Measurements from ENCODE around the gene GANC. TPM values are rescaled to one million over a fixed set of nuclear protein-coding genes. Genes with fewer than 3 reads are reported as not detected.
"Not testable (repeated sequence)": the region's sequence is repeated elsewhere in the genome, so short reads cannot be mapped to it uniquely, and the experiment has no call there.

GANC gene
- total and polyA plus RNA-seq, 2 donors (not counting 1 experiment from before 2014, with no cell fraction given): 15.1 to 24.6 TPM

DNA sequence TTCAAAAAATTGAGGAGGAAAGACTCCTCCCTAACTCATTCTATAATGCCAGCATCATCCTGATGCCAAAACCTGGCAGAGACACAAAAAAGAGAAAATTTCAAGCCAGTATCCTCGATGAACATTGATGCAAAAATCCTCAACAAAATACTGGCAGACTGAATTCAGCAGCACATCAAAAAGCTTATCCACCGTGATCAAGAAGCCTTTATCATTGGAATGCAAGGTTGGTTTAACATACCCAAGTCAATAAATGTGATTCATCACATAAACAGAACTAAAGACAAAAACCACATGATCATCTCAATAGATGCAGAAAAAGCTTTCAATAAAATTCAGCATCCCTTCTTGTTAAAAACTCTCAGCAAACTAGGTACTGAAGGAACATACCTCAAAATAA lies 62.1 kb downstream of the GANC start:
- TF ChIP-seq, protein P1, sequence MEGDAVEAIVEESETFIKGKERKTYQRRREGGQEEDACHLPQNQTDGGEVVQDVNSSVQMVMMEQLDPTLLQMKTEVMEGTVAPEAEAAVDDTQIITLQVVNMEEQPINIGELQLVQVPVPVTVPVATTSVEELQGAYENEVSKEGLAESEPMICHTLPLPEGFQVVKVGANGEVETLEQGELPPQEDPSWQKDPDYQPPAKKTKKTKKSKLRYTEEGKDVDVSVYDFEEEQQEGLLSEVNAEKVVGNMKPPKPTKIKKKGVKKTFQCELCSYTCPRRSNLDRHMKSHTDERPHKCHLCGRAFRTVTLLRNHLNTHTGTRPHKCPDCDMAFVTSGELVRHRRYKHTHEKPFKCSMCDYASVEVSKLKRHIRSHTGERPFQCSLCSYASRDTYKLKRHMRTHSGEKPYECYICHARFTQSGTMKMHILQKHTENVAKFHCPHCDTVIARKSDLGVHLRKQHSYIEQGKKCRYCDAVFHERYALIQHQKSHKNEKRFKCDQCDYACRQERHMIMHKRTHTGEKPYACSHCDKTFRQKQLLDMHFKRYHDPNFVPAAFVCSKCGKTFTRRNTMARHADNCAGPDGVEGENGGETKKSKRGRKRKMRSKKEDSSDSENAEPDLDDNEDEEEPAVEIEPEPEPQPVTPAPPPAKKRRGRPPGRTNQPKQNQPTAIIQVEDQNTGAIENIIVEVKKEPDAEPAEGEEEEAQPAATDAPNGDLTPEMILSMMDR (conservative IDR thresholded peaks at IDR 0.05 in 1 of 2, IDR thresholded peaks at IDR 0.05 in 1 of 2; ENCODE audit: low read depth in 1 of 2, low read length in 2 of 2): no peak
- TF ChIP-seq EZH2 (IDR thresholded peaks at IDR 0.05; ENCODE audit: low read length, missing control alignments): no peak
- no peak overlapping the region for H3K4me3 ChIP-seq (replicated peaks in 1 of 4; ENCODE audit: control extremely low read depth in 1 of 4, insufficient read depth in 1 of 4, low read depth in 3 of 4, low read length in 4 of 4)
- DNase-seq (ENCODE audit: low read depth in 2 of 2): no peak

DNA sequence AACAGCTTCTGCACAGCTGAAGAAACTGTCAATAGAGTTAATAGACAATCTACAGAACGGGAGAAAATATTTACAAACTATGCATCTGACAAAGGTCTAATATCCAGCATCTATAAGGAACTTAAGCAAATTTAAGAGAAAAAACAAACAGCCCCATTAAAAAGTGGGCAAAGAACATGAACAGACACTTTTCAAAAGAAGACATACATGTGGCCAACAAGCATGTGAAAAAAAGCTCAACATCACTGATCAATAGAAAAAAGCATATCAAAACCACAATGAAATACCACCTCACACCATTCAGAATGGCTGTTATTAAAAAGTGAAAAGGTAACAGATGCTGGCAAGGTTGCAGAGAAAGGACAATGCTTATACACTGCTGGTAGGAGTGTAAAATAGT lies 63.6 kb downstream of the GANC start:
- not testable (repeated sequence) for DNase-seq (ENCODE audit: low read depth in 2 of 2); H3K4me2 ChIP-seq (ENCODE audit: extremely low read depth, insufficient read depth, low read length); H3K9me3 ChIP-seq (ENCODE audit: control insufficient read depth, insufficient read depth, low read depth, low read length); H4K20me1 ChIP-seq (ENCODE audit: control insufficient read depth, extremely low read depth, insufficient read depth, low read length); H3K27me3 ChIP-seq (ENCODE audit: control insufficient read depth, insufficient read depth, low read length); H3K36me3 ChIP-seq (ENCODE audit: control insufficient read depth, insufficient read depth, low read length); H3K79me2 ChIP-seq (ENCODE audit: control insufficient read depth, insufficient read depth, low read length); H2AFZ ChIP-seq (ENCODE audit: low read length); H3K4me1 ChIP-seq (ENCODE audit: control insufficient read depth, extremely low read depth, insufficient read depth, low read length); H3K9ac ChIP-seq (ENCODE audit: insufficient read depth, low read length); H3K27ac ChIP-seq (ENCODE audit: insufficient read depth, low read length); H3K4me3 ChIP-seq (replicated peaks in 1 of 4; ENCODE audit: control extremely low read depth in 1 of 4, insufficient read depth in 1 of 4, low read depth in 3 of 4, low read length in 4 of 4)

More for the DNA sequence above, 62.1 kb downstream of the GANC start:
- Histone ChIP-seq H3K4me2 (ENCODE audit: extremely low read depth, insufficient read depth, low read length) (no peak overlapping the region), H3K36me3 (ENCODE audit: control insufficient read depth, insufficient read depth, low read length) (no peaks in the 10 kb centered on the region), H3K79me2 (ENCODE audit: control insufficient read depth, insufficient read depth, low read length) (no peaks in the 10 kb centered on the region), H2AFZ (ENCODE audit: low read length) (no peak overlapping the region), H3K27me3 (ENCODE audit: control insufficient read depth, insufficient read depth, low read length) (no peaks in the 10 kb centered on the region), H3K9ac (ENCODE audit: insufficient read depth, low read length) (no peak overlapping the region), H3K9me3 (ENCODE audit: control insufficient read depth, insufficient read depth, low read depth, low read length) (no peaks in the 10 kb centered on the region), H3K27ac (ENCODE audit: insufficient read depth, low read length) (no peak overlapping the region), H4K20me1 (ENCODE audit: control insufficient read depth, extremely low read depth, insufficient read depth, low read length) (no peaks in the 10 kb centered on the region), H3K4me1 (ENCODE audit: control insufficient read depth, extremely low read depth, insufficient read depth, low read length) (no peaks in the 10 kb centered on the region)

DNA sequence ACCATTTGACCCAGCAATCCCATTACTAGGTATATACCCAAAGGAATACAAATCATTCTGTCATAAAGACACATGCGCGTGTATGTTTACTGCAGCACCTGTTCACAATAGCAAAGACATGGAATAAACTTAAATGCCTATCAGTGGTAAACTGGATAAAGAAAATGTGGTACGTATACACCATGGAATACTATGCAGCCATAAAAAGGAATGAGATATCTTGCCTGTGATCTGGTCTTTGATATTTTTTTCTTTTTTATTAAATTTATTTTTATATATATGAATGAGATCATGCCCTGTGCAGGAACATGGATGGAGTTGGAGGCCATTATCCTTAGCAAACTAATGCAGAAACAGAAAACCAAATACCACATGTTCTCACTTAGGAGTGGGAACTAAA lies 64.1 kb downstream of the GANC start:
- H2AFZ ChIP-seq (ENCODE audit: low read length); H3K4me2 ChIP-seq (ENCODE audit: extremely low read depth, insufficient read depth, low read length); H3K4me3 ChIP-seq (replicated peaks in 1 of 4; ENCODE audit: control extremely low read depth in 1 of 4, insufficient read depth in 1 of 4, low read depth in 3 of 4, low read length in 4 of 4); H3K4me1 ChIP-seq (ENCODE audit: control insufficient read depth, extremely low read depth, insufficient read depth, low read length); H3K27me3 ChIP-seq (ENCODE audit: control insufficient read depth, insufficient read depth, low read length); H3K9ac ChIP-seq (ENCODE audit: insufficient read depth, low read length); H3K79me2 ChIP-seq (ENCODE audit: control insufficient read depth, insufficient read depth, low read length); H4K20me1 ChIP-seq (ENCODE audit: control insufficient read depth, extremely low read depth, insufficient read depth, low read length); H3K9me3 ChIP-seq (ENCODE audit: control insufficient read depth, insufficient read depth, low read depth, low read length); H3K36me3 ChIP-seq (ENCODE audit: control insufficient read depth, insufficient read depth, low read length); H3K27ac ChIP-seq (ENCODE audit: insufficient read depth, low read length); DNase-seq (ENCODE audit: low read depth in 2 of 2): not testable (repeated sequence)

DNA sequence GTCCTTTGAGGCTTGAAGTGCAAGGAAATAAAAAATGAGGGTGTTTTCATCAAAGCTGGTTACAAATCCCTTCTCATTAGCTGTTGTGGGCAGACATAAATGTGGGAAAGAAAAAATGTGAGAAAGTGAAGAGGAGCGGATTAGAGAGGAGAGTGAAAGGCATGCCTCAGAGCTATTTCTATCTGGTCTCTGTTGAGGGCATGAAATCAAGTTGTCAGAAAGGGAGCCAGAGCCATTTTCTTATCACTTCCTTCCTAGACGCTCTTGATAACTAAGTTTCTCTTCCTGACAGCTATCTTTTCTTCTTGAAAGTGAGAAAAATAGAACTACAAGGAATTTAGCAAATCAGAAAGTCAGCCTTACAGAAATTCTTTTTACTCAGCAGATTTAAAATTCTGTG lies 65.5 kb downstream of the GANC start:
- Histone ChIP-seq H3K4me2 (ENCODE audit: extremely low read depth, insufficient read depth, low read length) (no peak overlapping the region), H3K27me3 (ENCODE audit: control insufficient read depth, insufficient read depth, low read length) (no peaks in the 10 kb centered on the region), H2AFZ (ENCODE audit: low read length) (no peak overlapping the region), H3K36me3 (ENCODE audit: control insufficient read depth, insufficient read depth, low read length) (no peaks in the 10 kb centered on the region), H3K79me2 (ENCODE audit: control insufficient read depth, insufficient read depth, low read length) (no peaks in the 10 kb centered on the region), H3K9me3 (ENCODE audit: control insufficient read depth, insufficient read depth, low read depth, low read length) (no peaks in the 10 kb centered on the region), H3K4me3 (replicated peaks in 1 of 4; ENCODE audit: control extremely low read depth in 1 of 4, insufficient read depth in 1 of 4, low read depth in 3 of 4, low read length in 4 of 4) (no peak overlapping the region), H3K27ac (ENCODE audit: insufficient read depth, low read length) (no peak overlapping the region), H3K4me1 (ENCODE audit: control insufficient read depth, extremely low read depth, insufficient read depth, low read length) (no peaks in the 10 kb centered on the region), H3K9ac (ENCODE audit: insufficient read depth, low read length) (no peak overlapping the region), H4K20me1 (ENCODE audit: control insufficient read depth, extremely low read depth, insufficient read depth, low read length) (no peaks in the 10 kb centered on the region)
- no peak for TF ChIP-seq EZH2 (IDR thresholded peaks at IDR 0.05; ENCODE audit: low read length, missing control alignments)
- TF ChIP-seq, protein P1 (conservative IDR thresholded peaks at IDR 0.05 in 1 of 2, IDR thresholded peaks at IDR 0.05 in 1 of 2; ENCODE audit: low read depth in 1 of 2, low read length in 2 of 2): no peak
- DNase-seq (ENCODE audit: low read depth in 2 of 2): no peak
